H1 (cell line): Measurements from ENCODE around the gene DENND1A. TPM values are rescaled to one million over a fixed set of nuclear protein-coding genes. Genes with fewer than 3 reads are reported as not detected.

Experiments used
- BCL11A ChIP-seq, 2 experiments: IDR thresholded peaks; one replicate each; pipeline ENCODE4 v1.6.1; 2011; ENCODE audit warnings: low read depth in 2 of 2, low read length in 2 of 2, mild to moderate bottlenecking in 2 of 2
- CBX5 ChIP-seq: fragments of 300-800, 300-1000 bp; sonication (generic); IDR thresholded peaks from 2 replicates; pipeline ENCODE4 v1.7.1; 2016; ENCODE audit warnings: antibody characterized with exemption, low read length, low read depth
- CHD7 ChIP-seq: fragments of 300-600 bp; sonication (generic); IDR thresholded peaks from 2 replicates; pipeline ENCODE4 v1.7.1; 2012; ENCODE audit warnings: low read length, moderate library complexity, mild to moderate bottlenecking, inconsistent platforms; ENCODE audit not compliant: insufficient replicate concordance
- CTBP2 ChIP-seq: IDR thresholded peaks from 2 replicates; pipeline ENCODE4 v1.7.0; 2011; ENCODE audit warnings: borderline replicate concordance, mild to moderate bottlenecking, moderate library complexity, mixed read lengths, low read length; ENCODE audit not compliant: insufficient read depth, insufficient read length
- SRF ChIP-seq: IDR thresholded peaks from 2 replicates; pipeline ENCODE4 v1.6.1; 2011; ENCODE audit warnings: mild to moderate bottlenecking, low read depth, low read length, moderate library complexity
- TAF1 ChIP-seq: IDR thresholded peaks from 2 replicates; pipeline ENCODE4 v1.6.1; 2011; ENCODE audit warnings: mild to moderate bottlenecking, low read depth, low read length
- polyA plus RNA-seq, 7 experiments: library from polyadenylated mRNA; depleted of rRNA in 3 of 7; stranded (reverse) in 5 of 7; unstranded in 2 of 7; fragments of >200 nt in 5 of 7; fragments of 200-250 nt in 2 of 7; gene quantifications; 1 replicate in 5 of 7; 2 replicates in 1 of 7; 4 replicates in 1 of 7; pipeline versions ENCODE4 v1.2.1 to v1.2.3, GENCODE V29; 2011 to 2013; ENCODE audit warnings: missing spikeins in 2 of 7, mixed read lengths in 2 of 7
- total RNA-seq: library from RNA; stranded (reverse); fragmentation: NEBNext Ultra II Directional; extraction: Animal tissue kit (Norgen Biotek cat#: 25700); gene quantifications from 2 replicates; pipeline ENCODE4 v1.2.1, GENCODE V29; 2021

The DENND1A gene
- total and polyA plus RNA-seq, 2 of the 8 experiments (the other 6 are each of a cell fraction or from before 2014, with no cell fraction given) = 24.1 to 26.4 TPM

- no peak for TF ChIP-seq CHD7
- TF ChIP-seq BCL11A (IDR thresholded peaks at IDR 0.05; ENCODE audit: low read depth in 2 of 2, low read length in 2 of 2) = no peak
- no peak for TF ChIP-seq CTBP2
- TF ChIP-seq SRF = no peak
- no peak for TF ChIP-seq TAF1
- TF ChIP-seq CBX5 = no peak
Observed at GRCh38 chr9:123387686-123388085, 542.2 kb downstream of the DENND1A start (continued).
